Heart right ventricle (tissue), 16 donors: ENCODE data around the gene CHD6. TPM values are rescaled to one million over a fixed set of nuclear protein-coding genes. Genes with fewer than 3 reads are reported as not detected.

Experiments used
- ATAC-seq, 8 donors: fragments of 200-7000 bp; cut with Tn5 transposase; one replicate each; pipeline ENCODE4 v1.9.1; 2020; ENCODE audit warnings: mild to moderate bottlenecking in 8 of 8, moderate library complexity in 8 of 8, moderate number of reproducible peaks in 1 of 8
- DNase-seq, 2 donors: peaks; one replicate each; pipeline ENCODE4 v3.0.0-alpha.2; 2020
- H3K27ac ChIP-seq, 10 donors: fragments of 200-600 bp; sonication (generic) in 2 of 10; one replicate each; pipeline versions ENCODE4 v1.5.0 to v1.8.0; 2020 to 2022; ENCODE audit warnings: mild to moderate bottlenecking in 3 of 10
- H3K27me3 ChIP-seq, 7 donors: fragments of 200-600 bp; one replicate each; pipeline ENCODE4 v1.8.0; 2021 to 2022; ENCODE audit warnings: mild to moderate bottlenecking in 2 of 7
- H3K36me3 ChIP-seq, 9 donors: fragments of 200-600 bp; sonication (generic) in 1 of 9; one replicate each; pipeline versions ENCODE4 v1.5.0 to v1.8.0; 2020 to 2022; ENCODE audit warnings: mild to moderate bottlenecking in 2 of 9
- H3K4me1 ChIP-seq, 9 donors: fragments of 200-600 bp; sonication (generic) in 1 of 9; one replicate each; pipeline versions ENCODE4 v1.5.0 to v1.8.0; 2020 to 2022; ENCODE audit warnings: mild to moderate bottlenecking in 4 of 9
- H3K4me3 ChIP-seq, 10 donors: fragments of 200-600 bp; sonication (generic) in 2 of 10; one replicate each; pipeline versions ENCODE4 v1.5.0 to v1.8.0; 2020 to 2022; ENCODE audit warnings: mild to moderate bottlenecking in 7 of 10, moderate library complexity in 2 of 10
- H3K9me3 ChIP-seq, 11 donors: fragments of 200-600 bp in 10 of 11; sonication (generic) in 2 of 11; one replicate each; pipeline versions ENCODE4 v1.5.0 to v1.8.0; 2013 to 2022; ENCODE audit warnings: mild to moderate bottlenecking in 2 of 11, control low read depth in 1 of 11, moderate library complexity in 1 of 11
- WGBS, 2 donors: extraction: QIAGEN DNeasy Blood & Tissue Kit; methylation state at CpG; one replicate each; pipeline ENCODE4 v1.1.7; 2013; ENCODE audit warnings: inconsistent platforms in 1 of 2; 5-methylcytosine and 5-hydroxymethylcytosine counted together
- intact Hi-C, 10 donors: fragments of 100-400 bp; cut with DNase I; formaldehyde crosslinking; loops; one replicate each; pipeline versions ENCODE4 v1.11.1 to v1.14.2; 2022
- polyA plus RNA-seq, 2 donors: library from polyadenylated mRNA; stranded (reverse); fragments of 200-250 nt; gene quantifications; one replicate each; pipeline ENCODE4 v1.2.3, GENCODE V29; 2013
- total RNA-seq, 10 donors: library from RNA; stranded (reverse); fragmentation: NEBNext Ultra II Directional in 3 of 10; extraction: Animal tissue kit (Norgen Biotek cat#: 25700) in 3 of 10; gene quantifications; one replicate each; pipeline versions ENCODE4 v1.2.1 to v1.2.4, GENCODE V29; 2021 to 2023
- TF ChIP-seq, protein P1 (sequence below), 9 donors: fragments of 200-600 bp; sonication (generic) in 2 of 9; IDR thresholded peaks; one replicate each; pipeline versions ENCODE4 v1.5.0 to v1.8.0; 2021 to 2022; ENCODE audit warnings: antibody characterized with exemption in 9 of 9, mild to moderate bottlenecking in 5 of 9, moderate library complexity in 1 of 9
- donor health status: Arrhythmogenic right ventricular cardiomyopathy.
- donor health status: ischemic (EF 13 %, LVEDD 7.1; RV severe dilation, severe dysfunction).
- donor health status: healthy with polysubstance abuse.
- donor health status: DM: no; HTN: yes; CAD: no.
- donor health status: DM: no; HTN: no; CAD: no.
- donor health status: ischemic (EF 25% LVEDD 6.9; RV normal size, moderate dysfunction).
- donor health status: ischemic (EF 25% LVEDD 5.7; RV mildly dilated, moderate dysfunction).
- donor health status: healthy.
- donor health status: DM: yes; HTN: yes; CAD: no.
- donor health status: Ischemic cardiomyopathy.
- donor health status: ischemic (EF 35%, LVEDD 5.7; RV mildly dilated, moderate dysfunction).
- donor health status: nonischemic (EF 11% LVEDD 7.7; RV severe dilation, severe dysfunction).
- donor health status: DM: yes; HTN: yes; CAD: no.
- donor health status: PGD.
- donor health status: ischemic (EF 29% LVEDD 5.4; RV normal size, mild dysfunction).
- donor health status: nonischemic (EF 23%, LVEDD 6.1; RV moderate dilation, normal function).

Gene CHD6
- total and polyA plus RNA-seq, 12 donors: 3.0 to 52.9 (median 39.5) TPM

DNA sequence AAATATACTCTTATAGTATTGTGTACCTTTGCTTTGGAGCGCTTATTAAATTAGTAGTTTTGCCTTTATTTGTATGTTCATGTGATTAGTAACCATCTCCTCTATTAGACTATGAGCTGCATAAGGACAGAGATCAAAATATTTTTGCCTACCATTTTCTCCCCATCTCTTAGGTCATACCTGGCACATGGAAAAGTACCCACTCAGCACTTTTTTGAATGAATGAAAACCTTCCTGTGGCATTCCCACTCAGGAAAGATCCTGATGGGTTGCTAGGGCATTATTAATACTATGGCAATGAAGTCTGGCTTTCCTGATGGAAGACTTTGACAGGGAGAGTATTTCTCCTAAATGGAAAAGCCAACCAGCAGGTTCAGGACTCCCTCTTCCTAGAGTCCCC lies 20.3 kb upstream of the CHD6 start:
- H3K9me3 ChIP-seq: no peaks in the 10 kb centered on the region
- H3K4me3 ChIP-seq: no peak overlapping the region
- intact Hi-C loops: loop anchor here in 1 of 10 donors (10.0 kb wide), 1 partner anchor 524 kb away; no protein-coding TSS in a partner anchor
- ATAC-seq (no peak), DNase-seq (no peak)
- peaks cover 0 to 22% (median 4%) of the 10 kb centered on the region in 7 donors for H3K27me3 ChIP-seq
- WGBS, 2 donors: 95 to 96% methylated on average over 1 of the region's 1 CpG
- H3K36me3 ChIP-seq: no peaks in the 10 kb centered on the region
- H3K4me1 ChIP-seq: no peaks in the 10 kb centered on the region
- TF ChIP-seq, protein P1, sequence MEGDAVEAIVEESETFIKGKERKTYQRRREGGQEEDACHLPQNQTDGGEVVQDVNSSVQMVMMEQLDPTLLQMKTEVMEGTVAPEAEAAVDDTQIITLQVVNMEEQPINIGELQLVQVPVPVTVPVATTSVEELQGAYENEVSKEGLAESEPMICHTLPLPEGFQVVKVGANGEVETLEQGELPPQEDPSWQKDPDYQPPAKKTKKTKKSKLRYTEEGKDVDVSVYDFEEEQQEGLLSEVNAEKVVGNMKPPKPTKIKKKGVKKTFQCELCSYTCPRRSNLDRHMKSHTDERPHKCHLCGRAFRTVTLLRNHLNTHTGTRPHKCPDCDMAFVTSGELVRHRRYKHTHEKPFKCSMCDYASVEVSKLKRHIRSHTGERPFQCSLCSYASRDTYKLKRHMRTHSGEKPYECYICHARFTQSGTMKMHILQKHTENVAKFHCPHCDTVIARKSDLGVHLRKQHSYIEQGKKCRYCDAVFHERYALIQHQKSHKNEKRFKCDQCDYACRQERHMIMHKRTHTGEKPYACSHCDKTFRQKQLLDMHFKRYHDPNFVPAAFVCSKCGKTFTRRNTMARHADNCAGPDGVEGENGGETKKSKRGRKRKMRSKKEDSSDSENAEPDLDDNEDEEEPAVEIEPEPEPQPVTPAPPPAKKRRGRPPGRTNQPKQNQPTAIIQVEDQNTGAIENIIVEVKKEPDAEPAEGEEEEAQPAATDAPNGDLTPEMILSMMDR (IDR thresholded peaks at IDR 0.05): no peak
- no peak overlapping the region for H3K27ac ChIP-seq

GRCh38 chr20:41635158-41635557 lies 17.0 kb upstream of the CHD6 start:
- Histone ChIP-seq H3K27me3 (peaks cover 0 to 22% (median 4%) of the 10 kb centered on the region in 7 donors), H3K4me3 (no peak overlapping the region), H3K4me1 (peaks cover 0 to 3% (median 0%) of the 10 kb centered on the region in 9 donors), H3K36me3 (no peaks in the 10 kb centered on the region), H3K9me3 (no peaks in the 10 kb centered on the region), H3K27ac (no peak overlapping the region)
- ATAC-seq: no peak
- DNase-seq: no peak
- intact Hi-C loops: loop anchor here in 1 of 10 donors (10.0 kb wide), 1 partner anchor 520 kb away; no protein-coding TSS in a partner anchor
- TF ChIP-seq, protein P1 (IDR thresholded peaks at IDR 0.05): no peak

DNA sequence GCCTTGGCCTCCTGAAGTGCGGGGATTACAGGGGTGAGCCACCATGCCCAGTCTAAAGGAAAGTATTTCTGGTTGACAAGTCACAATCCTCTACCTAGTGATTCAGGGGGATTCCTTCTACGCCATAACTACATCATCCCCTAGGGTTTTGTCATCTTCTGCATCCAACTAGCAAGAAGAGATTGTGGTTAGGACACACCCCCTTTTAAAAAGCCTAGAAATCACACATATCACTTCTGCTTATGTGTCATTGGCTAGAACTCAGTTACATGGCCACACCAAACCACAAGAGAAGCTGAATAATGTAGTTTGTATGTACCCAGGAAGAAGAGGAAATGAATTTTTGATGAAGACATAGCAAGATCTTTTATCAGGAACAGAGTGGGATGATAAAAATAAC lies 14.7 kb upstream of the CHD6 start:
- ATAC-seq (no peak), DNase-seq (no peak)
- TF ChIP-seq, protein P1 (IDR thresholded peaks at IDR 0.05): no peak
- Histone ChIP-seq H3K27me3 (peaks cover 0 to 20% (median 3%) of the 10 kb centered on the region in 7 donors), H3K27ac (no peak overlapping the region), H3K9me3 (no peaks in the 10 kb centered on the region), H3K4me1 (peaks cover 0 to 3% (median 0%) of the 10 kb centered on the region in 9 donors), H3K4me3 (no peak overlapping the region), H3K36me3 (no peaks in the 10 kb centered on the region)
- WGBS, 2 donors: 92 to 93% methylated on average over 2 of the region's 2 CpGs
- intact Hi-C loops: loop anchor here in 1 of 10 donors (10.0 kb wide), 1 partner anchor 518 kb away; no protein-coding TSS in a partner anchor

DNA sequence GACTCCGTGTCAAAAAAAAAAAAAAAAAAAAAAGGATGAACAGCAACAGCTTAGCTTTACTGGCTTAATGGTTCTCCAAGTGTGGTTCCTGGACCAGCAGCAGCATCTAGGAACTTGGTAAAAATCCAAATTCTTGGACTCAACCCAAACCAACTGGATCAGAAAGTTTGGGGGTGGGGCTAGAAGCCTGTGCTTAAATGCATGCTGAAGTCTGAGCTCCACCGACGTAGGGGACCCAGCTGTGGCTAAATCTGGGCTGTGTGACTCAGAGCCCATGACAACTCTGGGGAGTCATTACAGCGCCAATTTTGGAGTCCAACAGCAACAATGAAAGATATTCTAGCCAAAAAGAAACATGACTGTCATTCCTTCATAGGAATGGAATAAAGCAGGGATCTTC lies 13.6 kb upstream of the CHD6 start:
- Histone ChIP-seq H3K4me1 (peaks cover 0 to 3% (median 0%) of the 10 kb centered on the region in 9 donors), H3K27me3 (peaks cover 0 to 13% (median 0%) of the 10 kb centered on the region in 7 donors), H3K4me3 (no peak overlapping the region), H3K9me3 (no peaks in the 10 kb centered on the region), H3K36me3 (no peaks in the 10 kb centered on the region), H3K27ac (no peak overlapping the region)
- ATAC-seq (peak; percentile 85 to 98 (median 98)), DNase-seq (peak; percentile 47 to 83)
- WGBS, 2 donors: 49 to 60% methylated on average over 4 of the region's 4 CpGs
- intact Hi-C loops: loop anchor here in 1 of 10 donors (10.0 kb wide), 1 partner anchor 517 kb away; no protein-coding TSS in a partner anchor
- TF ChIP-seq, protein P1 (IDR thresholded peaks at IDR 0.05): no peak
